ENCODE measurements around the gene ALK. TPM values are rescaled to one million over a fixed set of nuclear protein-coding genes. Genes with fewer than 3 reads are reported as not detected.

The ALK gene
- total and polyA plus RNA-seq, 10 of the 15 experiments (the other 5 are each of a cell fraction or from before 2014, with no cell fraction given) = 0.11 TPM; not detected in 9

DNA sequence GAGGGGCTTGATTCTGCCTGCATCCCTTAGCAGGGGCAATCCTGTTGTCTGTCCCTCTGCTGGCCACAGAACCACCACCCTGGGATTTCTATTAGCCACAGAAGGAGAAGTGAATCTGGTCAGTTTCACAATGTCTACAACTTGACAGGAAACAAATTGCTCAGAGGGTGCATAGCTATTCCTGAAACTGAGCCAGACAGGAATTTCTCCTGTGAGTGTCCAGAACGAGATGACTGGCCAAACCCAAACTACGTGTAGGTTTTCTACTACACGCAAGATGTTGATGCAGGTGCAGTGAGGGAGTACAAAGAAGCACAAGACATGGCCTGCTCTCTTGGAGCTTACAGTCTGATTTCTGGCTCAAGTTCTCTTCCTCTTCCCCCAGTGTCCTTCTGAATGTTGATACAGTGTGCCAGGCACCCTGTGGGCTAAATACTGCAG lies 604.3 kb downstream of the ALK start (continued):
- TF ChIP-seq SMC3 (IDR thresholded peaks at IDR 0.05; ENCODE audit: borderline replicate concordance, low read length) = no peak
- TF ChIP-seq BMI1 (IDR thresholded peaks at IDR 0.05; ENCODE audit: borderline replicate concordance) = no peak
- peak; percentile 99 for TF ChIP-seq RUNX3 (IDR thresholded peaks at IDR 0.05; ENCODE audit: low read length)
- TF ChIP-seq, protein P1, sequence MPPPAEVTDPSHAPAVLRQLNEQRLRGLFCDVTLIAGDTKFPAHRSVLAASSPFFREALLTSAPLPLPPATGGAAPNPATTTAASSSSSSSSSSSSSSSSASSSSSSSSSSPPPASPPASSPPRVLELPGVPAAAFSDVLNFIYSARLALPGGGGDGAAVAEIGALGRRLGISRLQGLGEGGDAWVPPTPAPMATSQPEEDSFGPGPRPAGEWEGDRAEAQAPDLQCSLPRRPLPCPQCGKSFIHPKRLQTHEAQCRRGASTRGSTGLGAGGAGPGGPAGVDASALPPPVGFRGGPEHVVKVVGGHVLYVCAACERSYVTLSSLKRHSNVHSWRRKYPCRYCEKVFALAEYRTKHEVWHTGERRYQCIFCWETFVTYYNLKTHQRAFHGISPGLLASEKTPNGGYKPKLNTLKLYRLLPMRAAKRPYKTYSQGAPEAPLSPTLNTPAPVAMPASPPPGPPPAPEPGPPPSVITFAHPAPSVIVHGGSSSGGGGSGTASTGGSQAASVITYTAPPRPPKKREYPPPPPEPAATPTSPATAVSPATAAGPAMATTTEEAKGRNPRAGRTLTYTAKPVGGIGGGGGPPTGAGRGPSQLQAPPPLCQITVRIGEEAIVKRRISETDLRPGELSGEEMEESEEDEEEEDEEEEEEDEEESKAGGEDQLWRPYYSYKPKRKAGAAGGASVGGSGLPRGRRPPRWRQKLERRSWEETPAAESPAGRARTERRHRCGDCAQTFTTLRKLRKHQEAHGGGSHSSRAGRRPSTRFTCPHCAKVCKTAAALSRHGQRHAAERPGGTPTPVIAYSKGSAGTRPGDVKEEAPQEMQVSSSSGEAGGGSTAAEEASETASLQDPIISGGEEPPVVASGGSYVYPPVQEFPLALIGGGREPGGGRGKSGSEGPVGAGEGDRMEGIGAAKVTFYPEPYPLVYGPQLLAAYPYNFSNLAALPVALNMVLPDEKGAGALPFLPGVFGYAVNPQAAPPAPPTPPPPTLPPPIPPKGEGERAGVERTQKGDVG (CRISPR knock-in tag; IDR thresholded peaks at IDR 0.05) = no peak
- no peak; the same call in 1 of the 2 replicates for TF ChIP-seq TBL1XR1 (IDR thresholded peaks at IDR 0.05; ENCODE audit: low read depth, low read length)
- TF ChIP-seq TAF1 (IDR thresholded peaks at IDR 0.05; ENCODE audit: borderline replicate concordance, low read depth, low read length) = no peak
- no peak for TF ChIP-seq HDGF (IDR thresholded peaks at IDR 0.05)
- peak; percentile 61; the same call in 1 of the 2 replicates for TF ChIP-seq PAX5 (IDR thresholded peaks at IDR 0.05; ENCODE audit: borderline replicate concordance, low read depth, low read length)
- peak; percentile 73; the same call in 1 of the 2 replicates for TF ChIP-seq CREB1 (IDR thresholded peaks at IDR 0.05; ENCODE audit: low read depth)
- peak; percentile 73 for TF ChIP-seq TCF12 (IDR thresholded peaks at IDR 0.05; ENCODE audit: low read depth, low read length)
- TF ChIP-seq, protein P2, sequence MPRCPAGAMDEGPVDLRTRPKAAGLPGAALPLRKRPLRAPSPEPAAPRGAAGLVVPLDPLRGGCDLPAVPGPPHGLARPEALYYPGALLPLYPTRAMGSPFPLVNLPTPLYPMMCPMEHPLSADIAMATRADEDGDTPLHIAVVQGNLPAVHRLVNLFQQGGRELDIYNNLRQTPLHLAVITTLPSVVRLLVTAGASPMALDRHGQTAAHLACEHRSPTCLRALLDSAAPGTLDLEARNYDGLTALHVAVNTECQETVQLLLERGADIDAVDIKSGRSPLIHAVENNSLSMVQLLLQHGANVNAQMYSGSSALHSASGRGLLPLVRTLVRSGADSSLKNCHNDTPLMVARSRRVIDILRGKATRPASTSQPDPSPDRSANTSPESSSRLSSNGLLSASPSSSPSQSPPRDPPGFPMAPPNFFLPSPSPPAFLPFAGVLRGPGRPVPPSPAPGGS (IDR thresholded peaks at IDR 0.05; ENCODE audit: borderline replicate concordance, insufficient read depth, low read depth, low read length, poor library complexity, severe bottlenecking) = peak; percentile 23
- TF ChIP-seq GATAD2B (conservative IDR thresholded peaks at IDR 0.05; ENCODE audit: low read depth) = no peak
- no peak for TF ChIP-seq RCOR1 (conservative IDR thresholded peaks at IDR 0.05; ENCODE audit: low read depth, low read length)
- no peak for TF ChIP-seq RAD21 (IDR thresholded peaks at IDR 0.05; ENCODE audit: insufficient read depth, low read depth, low read length)
- no peak for TF ChIP-seq CHD4 (IDR thresholded peaks at IDR 0.05)
- TF ChIP-seq, protein P3, sequence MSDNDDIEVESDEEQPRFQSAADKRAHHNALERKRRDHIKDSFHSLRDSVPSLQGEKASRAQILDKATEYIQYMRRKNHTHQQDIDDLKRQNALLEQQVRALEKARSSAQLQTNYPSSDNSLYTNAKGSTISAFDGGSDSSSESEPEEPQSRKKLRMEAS (IDR thresholded peaks at IDR 0.05; ENCODE audit: low read depth, low read length) = no peak
- no peak for TF ChIP-seq KAT2A (conservative IDR thresholded peaks at IDR 0.05; ENCODE audit: control insufficient read depth, low read depth, low read length)
- TF ChIP-seq MTA3 (IDR thresholded peaks at IDR 0.05; ENCODE audit: borderline replicate concordance, low read length) = peak; percentile 95; the same call in 1 of the 2 replicates
- TF ChIP-seq, protein P4, sequence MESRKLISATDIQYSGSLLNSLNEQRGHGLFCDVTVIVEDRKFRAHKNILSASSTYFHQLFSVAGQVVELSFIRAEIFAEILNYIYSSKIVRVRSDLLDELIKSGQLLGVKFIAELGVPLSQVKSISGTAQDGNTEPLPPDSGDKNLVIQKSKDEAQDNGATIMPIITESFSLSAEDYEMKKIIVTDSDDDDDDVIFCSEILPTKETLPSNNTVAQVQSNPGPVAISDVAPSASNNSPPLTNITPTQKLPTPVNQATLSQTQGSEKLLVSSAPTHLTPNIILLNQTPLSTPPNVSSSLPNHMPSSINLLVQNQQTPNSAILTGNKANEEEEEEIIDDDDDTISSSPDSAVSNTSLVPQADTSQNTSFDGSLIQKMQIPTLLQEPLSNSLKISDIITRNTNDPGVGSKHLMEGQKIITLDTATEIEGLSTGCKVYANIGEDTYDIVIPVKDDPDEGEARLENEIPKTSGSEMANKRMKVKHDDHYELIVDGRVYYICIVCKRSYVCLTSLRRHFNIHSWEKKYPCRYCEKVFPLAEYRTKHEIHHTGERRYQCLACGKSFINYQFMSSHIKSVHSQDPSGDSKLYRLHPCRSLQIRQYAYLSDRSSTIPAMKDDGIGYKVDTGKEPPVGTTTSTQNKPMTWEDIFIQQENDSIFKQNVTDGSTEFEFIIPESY (IDR thresholded peaks at IDR 0.05) = no peak
- TF ChIP-seq POLR2AphosphoS2 (IDR thresholded peaks at IDR 0.05; ENCODE audit: low read depth, low read length) = no peak
- TF ChIP-seq ZSCAN29 (IDR thresholded peaks at IDR 0.05) = no peak
- 0 out of 2 replicates have a peak, but pooled peaks have one; percentile 5 for TF ChIP-seq NFYB (IDR thresholded peaks at IDR 0.05; ENCODE audit: insufficient read depth, low read depth, low read length)
- no peak for TF ChIP-seq NFXL1 (IDR thresholded peaks at IDR 0.05; ENCODE audit: borderline replicate concordance)
- TF ChIP-seq STAT3 (IDR thresholded peaks at IDR 0.05; ENCODE audit: low read depth, low read length) = no peak
- TF ChIP-seq, protein P5, sequence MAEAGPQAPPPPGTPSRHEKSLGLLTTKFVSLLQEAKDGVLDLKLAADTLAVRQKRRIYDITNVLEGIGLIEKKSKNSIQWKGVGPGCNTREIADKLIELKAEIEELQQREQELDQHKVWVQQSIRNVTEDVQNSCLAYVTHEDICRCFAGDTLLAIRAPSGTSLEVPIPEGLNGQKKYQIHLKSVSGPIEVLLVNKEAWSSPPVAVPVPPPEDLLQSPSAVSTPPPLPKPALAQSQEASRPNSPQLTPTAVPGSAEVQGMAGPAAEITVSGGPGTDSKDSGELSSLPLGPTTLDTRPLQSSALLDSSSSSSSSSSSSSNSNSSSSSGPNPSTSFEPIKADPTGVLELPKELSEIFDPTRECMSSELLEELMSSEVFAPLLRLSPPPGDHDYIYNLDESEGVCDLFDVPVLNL (IDR thresholded peaks at IDR 0.05; ENCODE audit: low read depth, low read length) = no peak
- TF ChIP-seq SMARCA5 (IDR thresholded peaks at IDR 0.05) = no peak

Data from GM12878 (cell line).